Astrocyte (in vitro differentiated cells and primary cell): ENCODE measurements around the gene SPTBN1. TPM values are rescaled to one million over a fixed set of nuclear protein-coding genes. Genes with fewer than 3 reads are reported as not detected.

ENCODE experiments used
- DNase-seq: peaks from one replicate; pipeline ENCODE4 v3.0.0-alpha.2; 2010; ENCODE audit warnings: low read depth
- FAIRE-seq: peaks from 2 replicates; lab custom pipeline; 2011; peaks lifted over from hg19 to GRCh38; lab: Jason Lieb, UNC
- H2AFZ ChIP-seq: 2 replicates; pipeline ENCODE4 v1.6.0; 2012; ENCODE audit warnings: low read depth, low read length, inconsistent platforms
- H3K27ac ChIP-seq: 2 replicates; pipeline ENCODE4 v1.5.1; 2011; ENCODE audit warnings: low read depth, low read length, inconsistent platforms
- H3K27me3 ChIP-seq: 2 replicates; pipeline ENCODE4 v1.6.0; 2011; ENCODE audit warnings: low read length, inconsistent platforms; ENCODE audit not compliant: insufficient read depth
- H3K36me3 ChIP-seq: 2 replicates; pipeline ENCODE4 v1.5.1; 2011; ENCODE audit warnings: low read length, inconsistent platforms; ENCODE audit not compliant: insufficient read depth
- H3K4me1 ChIP-seq: 2 replicates; pipeline ENCODE4 v1.5.1; 2011; ENCODE audit warnings: low read length, inconsistent platforms; ENCODE audit not compliant: insufficient read depth
- H3K4me2 ChIP-seq: 2 replicates; pipeline ENCODE4 v1.6.0; 2012; ENCODE audit warnings: low read length, inconsistent platforms
- H3K4me3 ChIP-seq: 2 replicates; pipeline ENCODE4 v1.5.1; 2011; ENCODE audit warnings: low read depth, mild to moderate bottlenecking, low read length, inconsistent platforms; ENCODE audit not compliant: insufficient read depth
- H3K79me2 ChIP-seq: 2 replicates; pipeline ENCODE4 v1.6.0; 2012; ENCODE audit warnings: mild to moderate bottlenecking, low read length, inconsistent platforms; ENCODE audit not compliant: insufficient read depth
- H3K9ac ChIP-seq: 2 replicates; pipeline ENCODE4 v1.6.0; 2012; ENCODE audit warnings: mild to moderate bottlenecking, low read length, inconsistent platforms
- H3K9me3 ChIP-seq: 2 replicates; pipeline ENCODE4 v1.5.1; 2012; ENCODE audit warnings: low read depth, mild to moderate bottlenecking, low read length, inconsistent platforms; ENCODE audit not compliant: insufficient read depth
- H4K20me1 ChIP-seq: 2 replicates; pipeline ENCODE4 v1.6.0; 2012; ENCODE audit warnings: low read length, inconsistent platforms; ENCODE audit not compliant: insufficient read depth
- H3K27ac Mint-ChIP-seq: one replicate; pipeline ENCODE4 v1.8.0; 2021; ENCODE audit warnings: mild to moderate bottlenecking, mixed read lengths; ENCODE audit not compliant: unreplicated experiment
- H3K27me3 Mint-ChIP-seq: one replicate; pipeline ENCODE4 v1.8.0; 2021; ENCODE audit warnings: low read depth, mixed read lengths; ENCODE audit not compliant: unreplicated experiment
- H3K36me3 Mint-ChIP-seq: one replicate; pipeline ENCODE4 v1.8.0; 2021; ENCODE audit warnings: low read depth, mixed read lengths; ENCODE audit not compliant: unreplicated experiment
- H3K4me1 Mint-ChIP-seq: one replicate; pipeline ENCODE4 v1.8.0; 2021; ENCODE audit warnings: low read depth, mixed read lengths; ENCODE audit not compliant: unreplicated experiment
- H3K4me3 Mint-ChIP-seq: one replicate; pipeline ENCODE4 v1.8.0; 2021; ENCODE audit warnings: mild to moderate bottlenecking, moderate library complexity, mixed read lengths; ENCODE audit not compliant: unreplicated experiment
- H3K9me3 Mint-ChIP-seq: one replicate; pipeline ENCODE4 v1.8.0; 2021; ENCODE audit warnings: mild to moderate bottlenecking, mixed read lengths; ENCODE audit not compliant: unreplicated experiment
- CTCF ChIP-seq: IDR thresholded peaks from 2 replicates; pipeline ENCODE4 v1.5.1; 2011; ENCODE audit warnings: low read depth, mild to moderate bottlenecking, inconsistent platforms, low read length, moderate library complexity; ENCODE audit not compliant: insufficient read depth
- EZH2 ChIP-seq: IDR thresholded peaks from 2 replicates; pipeline ENCODE4 v1.6.1; 2012; ENCODE audit warnings: mild to moderate bottlenecking, low read length, inconsistent platforms; ENCODE audit not compliant: insufficient read depth
- total RNA-seq: library from RNA; stranded (reverse); gene quantifications from 2 replicates; pipeline ENCODE4 v1.2.1, GENCODE V29; 2021

The SPTBN1 gene
- total RNA-seq, 1 donor from 2014 or later: 311 TPM

DNA sequence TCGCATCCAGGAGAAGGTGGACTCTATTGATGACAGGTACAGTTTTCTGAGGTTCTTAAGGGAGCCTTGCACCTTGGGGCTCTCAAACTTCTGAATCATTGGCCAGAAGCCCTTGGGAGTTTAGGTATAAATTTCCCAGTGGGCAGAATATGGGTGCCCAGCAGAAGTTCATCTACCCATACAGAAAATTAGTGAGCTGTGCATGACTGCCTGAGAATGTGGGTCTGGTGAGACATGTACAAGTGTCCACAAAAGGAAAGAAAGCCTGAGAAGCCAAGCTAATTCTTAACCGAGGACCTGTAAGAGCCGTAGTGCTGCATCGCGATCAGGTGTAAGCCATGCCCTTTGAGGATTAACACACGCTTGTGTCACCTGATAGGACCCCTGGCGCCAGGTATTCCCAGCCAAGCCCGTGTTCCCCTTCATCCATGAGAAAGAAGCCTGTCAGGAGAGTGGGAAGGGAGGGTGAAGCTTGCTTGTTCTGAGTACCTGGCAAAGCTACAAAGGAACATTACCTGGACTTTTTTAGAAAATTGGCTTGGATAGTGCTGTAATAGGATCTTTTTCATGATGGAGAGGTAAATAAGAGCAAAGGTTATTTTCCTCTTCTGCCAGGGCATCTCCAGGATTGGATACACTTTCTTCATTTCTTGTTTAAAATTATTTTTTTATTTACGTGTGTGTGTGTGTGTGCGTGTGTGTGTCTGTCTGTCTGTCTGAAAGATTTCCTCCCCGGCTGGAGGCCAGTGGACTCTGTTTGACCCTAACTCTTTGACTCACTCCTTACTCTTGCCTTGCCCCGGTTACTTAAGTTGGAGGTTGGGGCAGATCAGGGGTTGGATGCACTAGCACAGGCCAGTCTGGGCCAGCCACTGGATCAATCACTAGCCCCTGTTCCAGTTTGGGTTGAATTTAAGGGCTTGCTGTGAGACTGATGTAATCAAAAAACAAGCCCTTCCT, 176.9 kb downstream of the SPTBN1 start:
- Histone ChIP-seq H3K36me3 (peaks cover 66% of the 10 kb centered on the region), H3K4me2 (peak overlapping the region; percentile 45), H3K27ac (peak overlapping the region; percentile 87), H3K9ac (peak overlapping the region; percentile 56), H3K27me3 (no peaks in the 10 kb centered on the region), H4K20me1 (no peaks in the 10 kb centered on the region), H3K79me2 (peaks cover 61% of the 10 kb centered on the region), H3K4me3 (peak overlapping the region; percentile 3), H2AFZ (no peak overlapping the region), H3K9me3 (peaks cover 2% of the 10 kb centered on the region), H3K4me1 (peaks cover 52% of the 10 kb centered on the region)
- peaks cover 52% of the 10 kb centered on the region for H3K36me3 Mint-ChIP-seq
- FAIRE-seq: no peak
- peak; percentile 85 for DNase-seq
- TF ChIP-seq EZH2: no peak
- no peak for TF ChIP-seq CTCF
- H3K27me3 Mint-ChIP-seq: no peaks in the 10 kb centered on the region
- no peaks in the 10 kb centered on the region for H3K9me3 Mint-ChIP-seq
- H3K27ac Mint-ChIP-seq: peak overlapping the region; percentile 73
- no peak overlapping the region for H3K4me3 Mint-ChIP-seq
- peaks cover 51% of the 10 kb centered on the region for H3K4me1 Mint-ChIP-seq

DNA sequence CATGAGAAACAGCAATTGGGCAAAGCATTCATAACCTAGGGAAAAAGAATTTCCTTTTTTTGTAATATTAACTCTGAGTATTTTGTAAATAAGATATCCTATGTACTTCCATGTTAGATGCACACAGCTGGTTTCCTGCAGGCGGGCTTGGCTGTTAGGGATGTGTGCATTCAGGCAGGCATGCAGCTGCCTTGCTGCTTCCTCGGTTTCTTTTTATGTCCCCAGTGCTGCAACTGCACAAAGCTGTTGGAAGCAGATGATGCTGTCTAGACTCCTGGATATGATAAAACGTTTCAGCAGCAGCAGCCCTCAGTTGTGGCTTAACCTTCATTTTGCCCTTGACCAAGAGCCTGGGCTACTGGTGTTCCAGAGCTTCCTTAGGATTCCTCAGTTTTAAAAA, 177.9 kb downstream of the SPTBN1 start:
- Histone ChIP-seq H3K9me3 (peaks cover 2% of the 10 kb centered on the region), H3K4me2 (peak overlapping the region; percentile 64), H3K4me3 (no peak overlapping the region), H3K36me3 (peaks cover 67% of the 10 kb centered on the region), H3K4me1 (peaks cover 52% of the 10 kb centered on the region), H3K27me3 (no peaks in the 10 kb centered on the region), H3K9ac (peak overlapping the region; percentile 65), H3K79me2 (peaks cover 68% of the 10 kb centered on the region), H3K27ac (peak overlapping the region; percentile 87), H2AFZ (no peak overlapping the region), H4K20me1 (no peaks in the 10 kb centered on the region)
- DNase-seq: no peak
- Mint-ChIP-seq H3K27ac (peak overlapping the region; percentile 95), H3K4me1 (peaks cover 51% of the 10 kb centered on the region), H3K4me3 (no peak overlapping the region), H3K27me3 (no peaks in the 10 kb centered on the region), H3K9me3 (no peaks in the 10 kb centered on the region), H3K36me3 (peaks cover 52% of the 10 kb centered on the region)
- FAIRE-seq: no peak
- TF ChIP-seq EZH2 (no peak), CTCF (no peak)
